Measurements from ENCODE around the gene GATA2.

DNA sequence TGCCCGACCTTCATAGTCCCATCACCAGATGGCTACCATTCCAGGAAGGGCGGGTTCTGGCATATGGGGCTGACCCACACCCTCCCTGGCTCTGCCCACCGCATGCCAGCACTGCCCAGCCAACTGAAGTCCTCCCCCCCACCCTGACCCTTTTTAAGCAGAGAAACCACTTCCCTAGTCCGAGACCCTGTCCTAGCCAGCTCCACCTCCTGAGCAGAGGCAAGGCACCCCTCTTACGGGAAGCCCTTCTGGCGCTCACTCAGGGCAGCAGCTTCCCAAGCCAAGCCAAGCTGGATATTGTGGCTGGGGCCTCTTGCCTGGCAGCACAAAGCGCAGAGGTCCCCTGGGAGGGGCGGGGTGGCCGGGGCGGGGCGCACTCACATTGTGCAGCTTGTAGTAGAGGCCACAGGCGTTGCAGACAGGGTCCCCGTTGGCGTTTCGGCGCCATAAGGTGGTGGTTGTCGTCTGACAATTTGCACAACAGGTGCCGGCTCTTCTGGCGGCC lies 11.5 kb downstream of the GATA2 start:
- no peak for TF ChIP-seq TAF1 (IDR thresholded peaks at IDR 0.05; ENCODE audit: low read depth)
- no peak for TF ChIP-seq EP300 (IDR thresholded peaks at IDR 0.05; ENCODE audit: borderline replicate concordance)
- no peak for TF ChIP-seq RAD21 (IDR thresholded peaks at IDR 0.05; ENCODE audit: low read depth)
- TF ChIP-seq, protein P1, sequence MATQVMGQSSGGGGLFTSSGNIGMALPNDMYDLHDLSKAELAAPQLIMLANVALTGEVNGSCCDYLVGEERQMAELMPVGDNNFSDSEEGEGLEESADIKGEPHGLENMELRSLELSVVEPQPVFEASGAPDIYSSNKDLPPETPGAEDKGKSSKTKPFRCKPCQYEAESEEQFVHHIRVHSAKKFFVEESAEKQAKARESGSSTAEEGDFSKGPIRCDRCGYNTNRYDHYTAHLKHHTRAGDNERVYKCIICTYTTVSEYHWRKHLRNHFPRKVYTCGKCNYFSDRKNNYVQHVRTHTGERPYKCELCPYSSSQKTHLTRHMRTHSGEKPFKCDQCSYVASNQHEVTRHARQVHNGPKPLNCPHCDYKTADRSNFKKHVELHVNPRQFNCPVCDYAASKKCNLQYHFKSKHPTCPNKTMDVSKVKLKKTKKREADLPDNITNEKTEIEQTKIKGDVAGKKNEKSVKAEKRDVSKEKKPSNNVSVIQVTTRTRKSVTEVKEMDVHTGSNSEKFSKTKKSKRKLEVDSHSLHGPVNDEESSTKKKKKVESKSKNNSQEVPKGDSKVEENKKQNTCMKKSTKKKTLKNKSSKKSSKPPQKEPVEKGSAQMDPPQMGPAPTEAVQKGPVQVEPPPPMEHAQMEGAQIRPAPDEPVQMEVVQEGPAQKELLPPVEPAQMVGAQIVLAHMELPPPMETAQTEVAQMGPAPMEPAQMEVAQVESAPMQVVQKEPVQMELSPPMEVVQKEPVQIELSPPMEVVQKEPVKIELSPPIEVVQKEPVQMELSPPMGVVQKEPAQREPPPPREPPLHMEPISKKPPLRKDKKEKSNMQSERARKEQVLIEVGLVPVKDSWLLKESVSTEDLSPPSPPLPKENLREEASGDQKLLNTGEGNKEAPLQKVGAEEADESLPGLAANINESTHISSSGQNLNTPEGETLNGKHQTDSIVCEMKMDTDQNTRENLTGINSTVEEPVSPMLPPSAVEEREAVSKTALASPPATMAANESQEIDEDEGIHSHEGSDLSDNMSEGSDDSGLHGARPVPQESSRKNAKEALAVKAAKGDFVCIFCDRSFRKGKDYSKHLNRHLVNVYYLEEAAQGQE (IDR thresholded peaks at IDR 0.05; ENCODE audit: low read depth), result no peak
- TF ChIP-seq CREB1 (IDR thresholded peaks at IDR 0.05; ENCODE audit: low read depth), result no peak
- TF ChIP-seq FOXM1 (IDR thresholded peaks at IDR 0.05; ENCODE audit: borderline replicate concordance, low read depth), result no peak
- TF ChIP-seq, protein P2, sequence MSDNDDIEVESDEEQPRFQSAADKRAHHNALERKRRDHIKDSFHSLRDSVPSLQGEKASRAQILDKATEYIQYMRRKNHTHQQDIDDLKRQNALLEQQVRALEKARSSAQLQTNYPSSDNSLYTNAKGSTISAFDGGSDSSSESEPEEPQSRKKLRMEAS (IDR thresholded peaks at IDR 0.05), result no peak
- TF ChIP-seq, protein P3, sequence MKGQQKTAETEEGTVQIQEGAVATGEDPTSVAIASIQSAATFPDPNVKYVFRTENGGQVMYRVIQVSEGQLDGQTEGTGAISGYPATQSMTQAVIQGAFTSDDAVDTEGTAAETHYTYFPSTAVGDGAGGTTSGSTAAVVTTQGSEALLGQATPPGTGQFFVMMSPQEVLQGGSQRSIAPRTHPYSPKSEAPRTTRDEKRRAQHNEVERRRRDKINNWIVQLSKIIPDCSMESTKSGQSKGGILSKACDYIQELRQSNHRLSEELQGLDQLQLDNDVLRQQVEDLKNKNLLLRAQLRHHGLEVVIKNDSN (IDR thresholded peaks at IDR 0.05), result no peak
- TF ChIP-seq CEBPB (IDR thresholded peaks at IDR 0.05), result no peak
- no peak for TF ChIP-seq EGR1 (IDR thresholded peaks at IDR 0.05)
- TF ChIP-seq TCF12 (IDR thresholded peaks at IDR 0.05; ENCODE audit: low read depth), result no peak
